Liver (tissue), 9 donors: ENCODE data around the gene RPL10. TPM values are rescaled to one million over a fixed set of nuclear protein-coding genes. Genes with fewer than 3 reads are reported as not detected.

Experiments
- DNase-seq: peaks from one replicate; pipeline ENCODE4 v3.0.0-alpha.2; 2017; ENCODE audit warnings: low spot score
- H3K27ac ChIP-seq, 2 donors: one replicate each; pipeline ENCODE4 v1.7.0; 2013; ENCODE audit warnings: inconsistent platforms in 2 of 2, low read length in 2 of 2, control low read depth in 1 of 2, low read depth in 1 of 2, mild to moderate bottlenecking in 1 of 2
- H3K27me3 ChIP-seq, 4 donors: one replicate each; pipeline versions ENCODE4 v1.6.1 to v1.7.0; 2013; ENCODE audit warnings: low read length in 3 of 4, inconsistent platforms in 1 of 4, mild to moderate bottlenecking in 1 of 4, moderate library complexity in 1 of 4; ENCODE audit not compliant: control insufficient read depth in 4 of 4, insufficient read depth in 4 of 4
- H3K36me3 ChIP-seq, 4 donors: one replicate each; pipeline versions ENCODE4 v1.6.1 to v1.7.0; 2013; ENCODE audit warnings: low read length in 3 of 4, mild to moderate bottlenecking in 3 of 4, low read depth in 1 of 4, moderate library complexity in 1 of 4; ENCODE audit not compliant: control insufficient read depth in 4 of 4, insufficient read depth in 3 of 4
- H3K4me1 ChIP-seq, 4 donors: one replicate each; pipeline versions ENCODE4 v1.6.1 to v1.7.0; 2013; ENCODE audit warnings: low read length in 3 of 4, mild to moderate bottlenecking in 3 of 4, moderate library complexity in 1 of 4; ENCODE audit not compliant: control insufficient read depth in 4 of 4, insufficient read depth in 4 of 4
- H3K4me3 ChIP-seq, 3 donors: one replicate each; pipeline versions ENCODE4 v1.6.1 to v1.7.0; 2013; ENCODE audit warnings: low read length in 3 of 3, control low read depth in 1 of 3, low read depth in 1 of 3, mild to moderate bottlenecking in 1 of 3
- H3K9ac ChIP-seq, 2 donors: one replicate each; pipeline ENCODE4 v1.7.0; 2013; ENCODE audit warnings: low read length in 2 of 2, mild to moderate bottlenecking in 2 of 2, moderate library complexity in 2 of 2, control low read depth in 1 of 2, low read depth in 1 of 2
- H3K9me3 ChIP-seq, 4 donors: one replicate each; pipeline versions ENCODE4 v1.6.1 to v1.7.0; 2013; ENCODE audit warnings: low read length in 3 of 4; ENCODE audit not compliant: control insufficient read depth in 4 of 4
- EGR1 ChIP-seq, 2 donors: IDR thresholded peaks; 2 replicates each; pipeline ENCODE4 v1.6.1; 2016 to 2018; ENCODE audit warnings: antibody characterized with exemption in 2 of 2, low read depth in 2 of 2
- FOXA2 ChIP-seq: IDR thresholded peaks from 2 replicates; pipeline ENCODE4 v1.6.1; 2016; ENCODE audit warnings: antibody characterized with exemption
- HNF4A ChIP-seq, 2 donors: conservative IDR thresholded peaks; 2 replicates each; pipeline ENCODE4 v1.6.1; 2016; ENCODE audit warnings: antibody characterized with exemption in 2 of 2, mild to moderate bottlenecking in 2 of 2
- HNF4G ChIP-seq: IDR thresholded peaks from 2 replicates; pipeline ENCODE4 v1.6.1; 2016; ENCODE audit warnings: antibody characterized with exemption
- JUND ChIP-seq, 2 donors: IDR thresholded peaks; 2 replicates each; pipeline ENCODE4 v1.6.1; 2016; ENCODE audit warnings: antibody characterized with exemption in 2 of 2
- NR2F2 ChIP-seq: IDR thresholded peaks from 2 replicates; pipeline ENCODE4 v1.6.1; 2016; ENCODE audit warnings: antibody characterized with exemption
- RAD21 ChIP-seq, 2 donors: IDR thresholded peaks; 2 replicates each; pipeline ENCODE4 v1.6.1; 2016; ENCODE audit warnings: antibody characterized with exemption in 2 of 2, mild to moderate bottlenecking in 2 of 2
- SP1 ChIP-seq: IDR thresholded peaks from 2 replicates; pipeline ENCODE4 v1.6.1; 2018; ENCODE audit warnings: antibody characterized with exemption, mild to moderate bottlenecking
- YY1 ChIP-seq: IDR thresholded peaks from 2 replicates; pipeline ENCODE4 v1.6.1; 2016; ENCODE audit warnings: antibody characterized with exemption, mild to moderate bottlenecking
- WGBS: extraction: QIAGEN DNeasy Blood & Tissue Kit; methylation state at CpG from one replicate; pipeline ENCODE4 v1.1.7; 2013; 5-methylcytosine and 5-hydroxymethylcytosine counted together
- polyA plus RNA-seq, 2 donors: library from polyadenylated mRNA; stranded (reverse) in 1 of 2; unstranded in 1 of 2; fragments of 200-250 nt in 1 of 2; fragments of >200 nt in 1 of 2; fragmentation: Nextera tagmentation in 1 of 2; extraction: Ambion mirVana in 1 of 2; gene quantifications; one replicate each; pipeline versions ENCODE4 v1.2.1 to v1.2.3, GENCODE V29; 2013 to 2015
- total RNA-seq, 2 donors: library from RNA; depleted of rRNA; stranded (reverse); fragments of >200 nt; gene quantifications; one replicate each; pipeline ENCODE4 v1.2.3, GENCODE V29; 2014
- TF ChIP-seq, protein P1 (sequence below): IDR thresholded peaks from 2 replicates; pipeline ENCODE4 v1.6.1; 2016; ENCODE audit warnings: antibody characterized with exemption, mild to moderate bottlenecking
- TF ChIP-seq, protein P2 (sequence below): IDR thresholded peaks from 2 replicates; pipeline ENCODE4 v1.6.1; 2016; ENCODE audit warnings: antibody characterized with exemption
- donor health status: healthy.
- donor health status: healthy.
- donor health status: healthy.
- donor health status: healthy.
- donor health status: healthy.

The RPL10 gene
- total and polyA plus RNA-seq, 4 donors, result 446 to 1,644 (median 1,423) TPM

DNA sequence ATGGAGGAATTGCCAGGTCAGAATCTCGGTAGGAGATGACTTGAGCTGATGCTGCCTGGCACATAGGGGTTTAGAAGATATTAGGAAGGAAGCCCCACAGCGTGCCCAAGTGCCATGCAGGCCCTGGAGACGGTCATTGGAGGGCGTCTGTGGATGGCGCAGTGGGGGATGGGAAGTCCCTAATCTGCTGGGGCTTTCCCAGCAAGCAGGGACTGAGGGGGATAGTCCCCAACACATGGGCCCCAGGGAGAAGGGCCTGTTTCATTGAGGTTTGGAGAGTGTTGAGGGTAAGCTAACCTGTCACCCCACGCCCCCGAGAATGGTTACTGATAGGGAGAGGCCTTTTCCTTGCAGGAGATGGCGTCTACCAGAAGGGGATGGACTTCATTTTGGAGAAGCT lies 21.0 kb downstream of the RPL10 start:
- DNase-seq, result no peak
- Histone ChIP-seq H3K36me3 (no peaks in the 10 kb centered on the region), H3K27ac (no peak overlapping the region), H3K9ac (no peak overlapping the region), H3K9me3 (no peaks in the 10 kb centered on the region), H3K27me3 (no peaks in the 10 kb centered on the region), H3K4me1 (no peaks in the 10 kb centered on the region), H3K4me3 (no peak overlapping the region)
- WGBS, result 97% methylated on average over 8 of the region's 8 CpGs
- TF ChIP-seq HNF4G, result no peak
- TF ChIP-seq, protein P1, sequence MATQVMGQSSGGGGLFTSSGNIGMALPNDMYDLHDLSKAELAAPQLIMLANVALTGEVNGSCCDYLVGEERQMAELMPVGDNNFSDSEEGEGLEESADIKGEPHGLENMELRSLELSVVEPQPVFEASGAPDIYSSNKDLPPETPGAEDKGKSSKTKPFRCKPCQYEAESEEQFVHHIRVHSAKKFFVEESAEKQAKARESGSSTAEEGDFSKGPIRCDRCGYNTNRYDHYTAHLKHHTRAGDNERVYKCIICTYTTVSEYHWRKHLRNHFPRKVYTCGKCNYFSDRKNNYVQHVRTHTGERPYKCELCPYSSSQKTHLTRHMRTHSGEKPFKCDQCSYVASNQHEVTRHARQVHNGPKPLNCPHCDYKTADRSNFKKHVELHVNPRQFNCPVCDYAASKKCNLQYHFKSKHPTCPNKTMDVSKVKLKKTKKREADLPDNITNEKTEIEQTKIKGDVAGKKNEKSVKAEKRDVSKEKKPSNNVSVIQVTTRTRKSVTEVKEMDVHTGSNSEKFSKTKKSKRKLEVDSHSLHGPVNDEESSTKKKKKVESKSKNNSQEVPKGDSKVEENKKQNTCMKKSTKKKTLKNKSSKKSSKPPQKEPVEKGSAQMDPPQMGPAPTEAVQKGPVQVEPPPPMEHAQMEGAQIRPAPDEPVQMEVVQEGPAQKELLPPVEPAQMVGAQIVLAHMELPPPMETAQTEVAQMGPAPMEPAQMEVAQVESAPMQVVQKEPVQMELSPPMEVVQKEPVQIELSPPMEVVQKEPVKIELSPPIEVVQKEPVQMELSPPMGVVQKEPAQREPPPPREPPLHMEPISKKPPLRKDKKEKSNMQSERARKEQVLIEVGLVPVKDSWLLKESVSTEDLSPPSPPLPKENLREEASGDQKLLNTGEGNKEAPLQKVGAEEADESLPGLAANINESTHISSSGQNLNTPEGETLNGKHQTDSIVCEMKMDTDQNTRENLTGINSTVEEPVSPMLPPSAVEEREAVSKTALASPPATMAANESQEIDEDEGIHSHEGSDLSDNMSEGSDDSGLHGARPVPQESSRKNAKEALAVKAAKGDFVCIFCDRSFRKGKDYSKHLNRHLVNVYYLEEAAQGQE, result no peak
- TF ChIP-seq HNF4A (conservative IDR thresholded peaks at IDR 0.05), result no peak
- TF ChIP-seq NR2F2, result no peak
- TF ChIP-seq RAD21 (IDR thresholded peaks at IDR 0.05), result no peak
- no peak for TF ChIP-seq EGR1 (IDR thresholded peaks at IDR 0.05; ENCODE audit: low read depth in 2 of 2)
- TF ChIP-seq JUND (IDR thresholded peaks at IDR 0.05), result no peak
- TF ChIP-seq SP1, result no peak
- no peak for TF ChIP-seq FOXA2
- TF ChIP-seq, protein P2, sequence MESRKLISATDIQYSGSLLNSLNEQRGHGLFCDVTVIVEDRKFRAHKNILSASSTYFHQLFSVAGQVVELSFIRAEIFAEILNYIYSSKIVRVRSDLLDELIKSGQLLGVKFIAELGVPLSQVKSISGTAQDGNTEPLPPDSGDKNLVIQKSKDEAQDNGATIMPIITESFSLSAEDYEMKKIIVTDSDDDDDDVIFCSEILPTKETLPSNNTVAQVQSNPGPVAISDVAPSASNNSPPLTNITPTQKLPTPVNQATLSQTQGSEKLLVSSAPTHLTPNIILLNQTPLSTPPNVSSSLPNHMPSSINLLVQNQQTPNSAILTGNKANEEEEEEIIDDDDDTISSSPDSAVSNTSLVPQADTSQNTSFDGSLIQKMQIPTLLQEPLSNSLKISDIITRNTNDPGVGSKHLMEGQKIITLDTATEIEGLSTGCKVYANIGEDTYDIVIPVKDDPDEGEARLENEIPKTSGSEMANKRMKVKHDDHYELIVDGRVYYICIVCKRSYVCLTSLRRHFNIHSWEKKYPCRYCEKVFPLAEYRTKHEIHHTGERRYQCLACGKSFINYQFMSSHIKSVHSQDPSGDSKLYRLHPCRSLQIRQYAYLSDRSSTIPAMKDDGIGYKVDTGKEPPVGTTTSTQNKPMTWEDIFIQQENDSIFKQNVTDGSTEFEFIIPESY, result no peak

DNA sequence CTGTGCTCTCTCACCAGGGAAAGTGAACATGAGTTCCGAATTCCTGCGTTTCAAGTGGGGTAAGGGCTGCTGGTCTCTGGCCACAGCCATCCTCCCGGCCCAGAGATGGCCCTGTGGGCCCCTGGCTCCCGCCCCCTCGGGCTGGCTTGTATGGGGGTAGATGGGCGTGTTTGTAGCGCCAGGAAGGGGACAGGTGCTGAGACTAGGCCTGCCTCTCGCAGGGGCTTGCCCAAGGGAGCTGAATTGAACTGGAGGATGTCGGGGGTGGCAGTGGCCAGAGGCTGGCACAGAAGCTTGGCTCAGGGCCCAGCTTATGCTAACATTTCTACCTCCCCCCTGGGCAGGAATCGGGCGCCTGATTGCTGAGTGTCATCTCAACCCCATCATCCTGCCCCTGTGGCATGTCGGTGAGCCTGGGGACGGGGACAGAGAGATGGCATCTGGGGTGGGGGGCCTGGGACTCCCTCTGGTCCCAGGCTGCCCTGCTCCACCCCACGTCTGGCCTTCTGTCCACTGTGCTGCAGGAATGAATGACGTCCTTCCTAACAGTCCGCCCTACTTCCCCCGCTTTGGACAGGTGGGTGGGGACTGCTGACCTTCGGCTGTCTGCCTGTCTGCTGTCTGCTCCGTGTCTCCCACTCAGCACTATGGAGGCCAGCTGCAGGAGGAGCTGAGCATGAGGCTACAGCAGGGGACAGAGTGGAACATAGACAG lies 21.7 kb downstream of the RPL10 start:
- DNase-seq, result no peak
- Histone ChIP-seq H3K9me3 (no peaks in the 10 kb centered on the region), H3K4me3 (no peak overlapping the region), H3K9ac (no peak overlapping the region), H3K36me3 (no peaks in the 10 kb centered on the region), H3K27me3 (no peaks in the 10 kb centered on the region), H3K27ac (no peak overlapping the region), H3K4me1 (no peaks in the 10 kb centered on the region)
- WGBS, result 81% methylated on average over 19 of the region's 19 CpGs
- TF ChIP-seq FOXA2 (no peak), YY1 (no peak), NR2F2 (peak; percentile 25)

DNA sequence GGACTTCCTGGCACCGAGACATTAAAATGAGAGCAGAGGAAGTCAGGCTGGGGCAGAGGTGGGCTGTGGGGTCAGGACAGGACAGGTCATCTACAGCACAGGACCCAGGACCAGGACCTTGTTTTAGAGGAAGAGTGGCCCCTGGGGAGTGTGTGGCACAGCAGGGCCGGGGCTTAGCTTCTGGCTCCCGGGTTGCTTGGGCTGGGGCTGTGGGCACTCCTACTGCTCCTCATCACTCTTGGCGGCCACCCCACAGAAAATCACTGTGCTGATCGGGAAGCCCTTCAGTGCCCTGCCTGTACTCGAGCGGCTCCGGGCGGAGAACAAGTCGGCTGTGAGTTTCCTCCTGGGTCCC lies 22.2 kb downstream of the RPL10 start:
- no peak overlapping the region for H3K9ac ChIP-seq
- no peaks in the 10 kb centered on the region for H3K36me3 ChIP-seq
- no peaks in the 10 kb centered on the region for H3K9me3 ChIP-seq
- H3K4me1 ChIP-seq, result no peaks in the 10 kb centered on the region
- no peaks in the 10 kb centered on the region for H3K27me3 ChIP-seq
- TF ChIP-seq NR2F2, result peak; percentile 3
- TF ChIP-seq RAD21 (IDR thresholded peaks at IDR 0.05), result no peak
- H3K4me3 ChIP-seq, result no peak overlapping the region
- H3K27ac ChIP-seq, result no peak overlapping the region
- WGBS, result 80% methylated on average over 10 of the region's 10 CpGs
- DNase-seq, result no peak
